SK-N-MC (cell line): Measurements from ENCODE around the gene CALM3.

Experiments used
- EZH2 ChIP-seq: fragments of 200-600 bp; sonication (generic); IDR thresholded peaks from one replicate; pipeline ENCODE4 v1.6.1; 2017; ENCODE audit warnings: antibody characterized with exemption
- POLR2AphosphoS5 ChIP-seq: IDR thresholded peaks from 2 replicates; pipeline ENCODE4 v1.6.1; 2012; ENCODE audit warnings: mild to moderate bottlenecking, low read depth, low read length, borderline replicate concordance

DNA sequence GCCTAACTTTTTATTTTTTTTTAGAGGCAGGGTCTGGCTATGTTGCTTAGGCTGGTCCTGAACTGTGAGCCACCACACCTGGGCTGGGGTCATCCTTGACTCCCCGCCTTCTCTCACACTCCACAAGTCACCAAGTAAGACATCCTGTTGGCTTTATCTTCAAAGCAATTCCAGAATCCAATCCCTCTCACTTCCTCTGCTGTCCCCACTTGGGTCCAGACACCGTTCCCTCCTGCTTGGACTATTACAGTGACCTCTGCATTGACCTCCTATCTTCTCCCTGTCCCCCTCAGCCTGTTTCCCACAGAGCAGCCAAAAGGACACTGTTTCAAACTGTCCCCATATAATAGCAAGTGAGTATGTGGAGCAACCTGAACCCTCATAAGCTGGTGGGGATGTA lies 39.5 kb downstream of the CALM3 start:
- TF ChIP-seq EZH2 (no peak), POLR2AphosphoS5 (no peak)
